ENCODE results near the gene SLC25A21. TPM values are rescaled to one million over a fixed set of nuclear protein-coding genes. Genes with fewer than 3 reads are reported as not detected.
"Not testable (repeated sequence)": the region's sequence is repeated elsewhere in the genome, so short reads cannot be mapped to it uniquely, and the experiment has no call there.

The SLC25A21 gene
- total and polyA plus RNA-seq, 8 donors: 0.37 to 0.92 (median 0.60) TPM

- H3K4me1 ChIP-seq: no peaks in the 10 kb centered on the region
- DNase-seq (no peak), FAIRE-seq (peak; percentile 5), ATAC-seq (peak; percentile 53 to 90 (median 82))
- H3K27ac ChIP-seq: no peak overlapping the region
- no peaks in the 10 kb centered on the region for H3K36me3 ChIP-seq
- no peaks in the 10 kb centered on the region for H3K27me3 ChIP-seq
- 0 to 1% methylated on average over 3 of the region's 3 CpGs for WGBS, 2 donors
- peak; percentile 39 to 63 (median 50) for TF ChIP-seq CTCF (IDR thresholded peaks at IDR 0.05)
- intact Hi-C loops (cut with DNase I): no loop called here
- H3K9me3 ChIP-seq: no peaks in the 10 kb centered on the region
- H3K4me3 ChIP-seq: no peak overlapping the region
Observed at GRCh38 chr14:37150414-37150813, 22.0 kb downstream of the SLC25A21 start.

GRCh38 chr14:37147310-37147880 lies 25.0 kb downstream of the SLC25A21 start:
- Histone ChIP-seq H3K9me3 (no peaks in the 10 kb centered on the region), H3K4me3 (no peak overlapping the region), H3K36me3 (no peaks in the 10 kb centered on the region), H3K4me1 (peaks cover 0 to 3% (median 0%) of the 10 kb centered on the region in 3 donors), H3K27me3 (no peaks in the 10 kb centered on the region), H3K27ac (no peak overlapping the region)
- DNase-seq (no peak), ATAC-seq (no peak), FAIRE-seq (no peak)
- TF ChIP-seq CTCF (IDR thresholded peaks at IDR 0.05): no peak
- WGBS, 2 donors: 37 to 49% methylated on average over 1 of the region's 1 CpG
- intact Hi-C loops (cut with DNase I): loop anchor here in 1 of 3 donors (10.0 kb wide), 1 partner anchor 503 kb away; no protein-coding TSS in a partner anchor

GRCh38 chr14:37146438-37146837 lies 26.0 kb downstream of the SLC25A21 start:
- H3K36me3 ChIP-seq, H3K27ac ChIP-seq, DNase-seq, H3K4me1 ChIP-seq, H3K9me3 ChIP-seq, H3K27me3 ChIP-seq, FAIRE-seq, ATAC-seq, H3K4me3 ChIP-seq: not testable (repeated sequence)
- intact Hi-C loops (cut with DNase I): loop anchor here in 1 of 3 donors (10.0 kb wide), 1 partner anchor 502 kb away; no protein-coding TSS in a partner anchor
- WGBS, 2 donors: 86 to 90% methylated on average over 1 of the region's 1 CpG

GRCh38 chr14:37145395-37145794 lies 27.0 kb downstream of the SLC25A21 start:
- H3K9me3 ChIP-seq: no peaks in the 10 kb centered on the region
- DNase-seq (no peak), FAIRE-seq (no peak), ATAC-seq (no peak)
- H3K4me1 ChIP-seq: peaks cover 0 to 3% (median 0%) of the 10 kb centered on the region in 3 donors
- no peaks in the 10 kb centered on the region for H3K27me3 ChIP-seq
- H3K4me3 ChIP-seq: no peak overlapping the region
- no peak overlapping the region for H3K27ac ChIP-seq
- intact Hi-C loops (cut with DNase I): loop anchor here in 1 of 3 donors (10.0 kb wide), 1 partner anchor 501 kb away; no protein-coding TSS in a partner anchor
- no peak for TF ChIP-seq CTCF (IDR thresholded peaks at IDR 0.05)
- no peaks in the 10 kb centered on the region for H3K36me3 ChIP-seq

GRCh38 chr14:37144729-37145363 lies 27.6 kb downstream of the SLC25A21 start:
- WGBS, 2 donors: 89 to 95% methylated on average over 3 of the region's 3 CpGs
- Histone ChIP-seq H3K9me3 (no peaks in the 10 kb centered on the region), H3K27ac (no peak overlapping the region), H3K4me3 (no peak overlapping the region), H3K36me3 (no peaks in the 10 kb centered on the region), H3K4me1 (peaks cover 0 to 3% (median 0%) of the 10 kb centered on the region in 3 donors), H3K27me3 (no peaks in the 10 kb centered on the region)
- intact Hi-C loops (cut with DNase I): loop anchor here in 1 of 3 donors (10.0 kb wide), 1 partner anchor 500 kb away; no protein-coding TSS in a partner anchor
- FAIRE-seq: no peak
- TF ChIP-seq CTCF (IDR thresholded peaks at IDR 0.05): no peak
- no peak for DNase-seq
- no peak for ATAC-seq

All from pancreas (tissue), 10 donors.